ENCODE data around the gene REEP6. TPM values are rescaled to one million over a fixed set of nuclear protein-coding genes. Genes with fewer than 3 reads are reported as not detected.

REEP6 gene
- total RNA-seq: 1 to 10 TPM; 2.0 to 5.1 (median 4.5) TPM
- long read RNA-seq, donor 1, transcript REEP6-201 (5 exons, 1,794 nt): major isoform, 5 of 5 reads
- long read RNA-seq, donor 1, partial matches to known transcripts: 0 of 5 reads
- long read RNA-seq, donor 1, other reads (novel, unspliced or antisense): 0 of 5 reads
- long read RNA-seq, donor 2, transcript REEP6-201 (5 exons, 1,794 nt): major isoform, 5 of 7 reads
- long read RNA-seq, donor 2, partial matches to known transcripts: 0 of 7 reads
- long read RNA-seq, donor 2, other reads (novel, unspliced or antisense): 2 of 7 reads

DNA sequence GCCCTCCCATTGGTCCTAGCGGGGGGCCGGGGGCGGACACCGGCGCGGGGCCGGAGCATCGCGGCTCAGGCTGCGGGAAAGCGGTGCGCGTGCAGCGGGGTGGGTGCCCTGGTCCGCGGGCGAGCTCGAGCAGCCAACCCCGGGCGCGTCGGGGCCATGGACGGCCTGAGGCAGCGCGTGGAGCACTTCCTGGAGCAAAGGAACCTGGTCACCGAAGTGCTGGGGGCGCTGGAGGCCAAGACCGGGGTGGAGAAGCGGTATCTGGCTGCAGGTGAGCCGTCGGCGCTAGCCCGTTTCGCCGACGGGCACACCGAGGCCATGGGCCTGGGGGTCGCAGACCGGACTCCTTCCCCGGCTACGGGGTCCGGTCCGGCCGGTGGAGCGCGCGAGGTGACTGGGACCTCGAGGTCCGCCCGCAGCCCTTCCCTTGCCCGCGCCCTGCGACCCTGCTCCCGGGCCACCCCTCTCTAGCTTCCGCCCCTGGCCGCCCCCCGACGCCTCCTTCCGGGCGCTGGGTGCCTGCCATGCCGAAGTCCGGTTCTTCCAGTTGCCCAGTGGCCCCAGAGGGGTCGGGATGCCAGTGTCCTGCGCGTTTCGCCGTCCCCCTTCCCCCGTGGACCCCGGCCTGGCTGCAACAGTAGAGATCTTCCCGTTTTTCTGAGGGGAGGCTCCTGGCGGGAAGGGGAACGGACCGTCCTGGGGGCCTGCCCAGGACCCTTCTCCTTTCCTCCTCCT is at the start of gene REEP6:
Gene REEP6, plus strand, starts transcription at position 68 of the 735 bp plus-strand sequence. Its CDS starts 89 bp downstream, at position 157.
- intact Hi-C loops (cut with DNase I, micrococcal nuclease): no loop called here

GRCh38 chr19:1441677-1442438 is 49.1 kb upstream of the REEP6 start:
- peaks cover 9% of the 10 kb centered on the region for H3K36me3 ChIP-seq (ENCODE audit: low read depth)
- no peak overlapping the region for H3K4me3 ChIP-seq
- no peak for ATAC-seq
- DNase-seq: peak in 1 of 3 donors; percentile 52
- no peaks in the 10 kb centered on the region for H3K9me3 ChIP-seq
- peaks cover 35% of the 10 kb centered on the region for H3K4me1 ChIP-seq (ENCODE audit: low read depth)
- no peak for TF ChIP-seq CTCF (IDR thresholded peaks at IDR 0.05)
- intact Hi-C loops (cut with DNase I, micrococcal nuclease): no loop called here

More for the DNA sequence above, at the start of gene REEP6:
- Histone ChIP-seq H3K4me3 (peak within 1 kb of the TSS; percentile 19), H3K9me3 (no peaks in the 10 kb centered on the region), H3K4me1 (ENCODE audit: low read depth) (peaks cover 10% of the 10 kb centered on the region), H3K36me3 (ENCODE audit: low read depth) (no peaks in the 10 kb centered on the region)
- DNase-seq (peak in 1 of 3 donors; percentile 26), ATAC-seq (no peak)
- TF ChIP-seq CTCF (IDR thresholded peaks at IDR 0.05): no peak

- TF ChIP-seq CTCF (IDR thresholded peaks at IDR 0.05): peak; percentile 97
- no peak overlapping the region for H3K4me3 ChIP-seq
Measured at GRCh38 chr19:1445185-1445931, 45.6 kb upstream of the REEP6 start.

GRCh38 chr19:1445932-1446712 is 44.9 kb upstream of the REEP6 start:
- Histone ChIP-seq H3K4me1 (ENCODE audit: low read depth) (peaks cover 15% of the 10 kb centered on the region), H3K9me3 (no peaks in the 10 kb centered on the region), H3K4me3 (no peak overlapping the region), H3K36me3 (ENCODE audit: low read depth) (peaks cover 3% of the 10 kb centered on the region)
- no peak for TF ChIP-seq CTCF (IDR thresholded peaks at IDR 0.05)
- no peak for DNase-seq
- intact Hi-C loops (cut with DNase I, micrococcal nuclease): no loop called here
- no peak for ATAC-seq

More at GRCh38 chr19:1445185-1445931, 45.6 kb upstream of the REEP6 start:
- peak; percentile 96 for ATAC-seq
- peaks cover 15% of the 10 kb centered on the region for H3K4me1 ChIP-seq (ENCODE audit: low read depth)
- H3K9me3 ChIP-seq: no peaks in the 10 kb centered on the region
- intact Hi-C loops (cut with DNase I, micrococcal nuclease): no loop called here
- peak; percentile 81 to 90 (median 82) for DNase-seq
- peaks cover 9% of the 10 kb centered on the region for H3K36me3 ChIP-seq (ENCODE audit: low read depth)

Data from mucosa of descending colon (tissue), 3 donors.